HG03378 (cell line): ENCODE results near the gene PNPLA1.

Experiments
- ATAC-seq: cut with Tn5 transposase; IDR thresholded peaks from one replicate; pipeline ENCODE4 v1.9.1; 2021; ENCODE audit warnings: mild to moderate bottlenecking, moderate library complexity; ENCODE audit not compliant: unreplicated experiment

Gene PNPLA1

DNA sequence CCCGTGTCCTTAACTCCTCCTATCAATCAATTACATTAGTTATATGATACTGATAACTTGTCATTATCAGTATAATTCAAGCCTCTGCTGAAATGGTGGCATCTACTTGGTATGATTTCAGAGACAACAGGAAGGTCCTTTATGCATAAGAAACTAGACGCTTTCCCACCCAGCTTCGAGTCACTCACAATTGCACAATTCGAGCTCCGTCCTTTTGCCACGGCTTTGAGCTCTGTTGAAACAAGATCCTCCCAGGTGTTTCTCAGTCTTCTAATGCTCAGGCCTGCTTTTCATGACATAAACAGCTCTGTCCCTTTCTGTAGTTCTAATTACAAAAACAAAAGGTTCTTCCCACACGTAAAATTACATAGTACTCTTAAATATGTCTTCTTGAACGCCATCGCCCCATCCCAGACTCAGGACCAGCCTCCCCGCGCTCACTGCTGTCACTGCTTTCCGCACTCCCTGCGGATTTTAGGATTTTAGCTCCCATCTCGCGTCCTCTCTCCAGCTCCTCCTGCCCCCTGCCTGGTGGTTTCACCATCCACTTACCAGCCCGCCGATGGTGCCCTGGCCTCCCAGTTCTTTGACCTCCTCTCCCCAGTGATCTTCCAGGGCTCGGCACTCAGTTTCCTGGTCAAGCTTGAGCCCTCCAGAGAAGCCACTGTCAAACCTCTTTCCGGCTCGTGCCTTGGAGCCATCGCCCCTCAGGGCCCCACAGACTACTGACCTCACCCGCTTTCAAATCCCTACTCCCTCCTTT is 23.2 kb upstream of the PNPLA1 start:
- ATAC-seq: no peak

DNA sequence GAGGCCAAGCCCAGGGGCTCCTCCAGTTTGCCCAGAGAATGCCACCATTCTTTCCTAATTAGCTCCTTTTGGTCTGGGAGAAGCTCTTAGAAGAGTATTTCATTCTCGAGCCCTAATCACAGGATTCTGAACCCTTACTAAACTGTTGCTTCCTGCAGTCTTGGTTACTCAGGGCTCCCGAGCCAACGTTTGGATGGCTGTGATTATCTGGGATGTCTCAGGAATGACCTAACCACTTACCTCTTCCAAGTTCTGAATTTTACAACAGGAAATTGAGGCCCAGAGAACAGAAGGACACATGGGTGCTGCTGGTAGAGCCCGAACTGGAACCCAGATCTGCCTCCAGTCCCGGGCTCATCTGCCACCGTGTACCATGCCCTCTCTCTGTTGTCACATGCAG is 22.2 kb upstream of the PNPLA1 start:
- no peak for ATAC-seq

DNA sequence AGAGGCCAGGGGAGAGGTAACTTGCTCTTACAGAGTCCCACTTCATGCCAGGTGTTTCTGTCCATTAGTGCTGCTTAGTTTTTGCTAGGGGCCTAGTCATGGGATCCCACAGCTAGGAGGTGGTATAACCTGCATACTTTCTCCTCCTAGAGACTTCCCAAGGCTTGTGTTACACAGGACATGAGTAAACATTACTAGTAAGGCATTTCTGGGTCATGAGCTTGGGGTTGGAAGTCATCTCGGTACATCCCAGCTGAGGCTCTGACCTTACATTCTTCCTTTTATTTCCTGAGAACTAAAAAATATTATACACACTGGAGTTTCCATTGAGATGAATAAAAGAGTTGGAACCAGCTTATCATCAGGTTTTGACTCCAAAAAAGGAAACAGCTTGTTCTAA is 20.9 kb upstream of the PNPLA1 start:
- no peak for ATAC-seq

- ATAC-seq: no peak
Observed at GRCh38 chr6:36249536-36249935, 20.3 kb upstream of the PNPLA1 start.

DNA sequence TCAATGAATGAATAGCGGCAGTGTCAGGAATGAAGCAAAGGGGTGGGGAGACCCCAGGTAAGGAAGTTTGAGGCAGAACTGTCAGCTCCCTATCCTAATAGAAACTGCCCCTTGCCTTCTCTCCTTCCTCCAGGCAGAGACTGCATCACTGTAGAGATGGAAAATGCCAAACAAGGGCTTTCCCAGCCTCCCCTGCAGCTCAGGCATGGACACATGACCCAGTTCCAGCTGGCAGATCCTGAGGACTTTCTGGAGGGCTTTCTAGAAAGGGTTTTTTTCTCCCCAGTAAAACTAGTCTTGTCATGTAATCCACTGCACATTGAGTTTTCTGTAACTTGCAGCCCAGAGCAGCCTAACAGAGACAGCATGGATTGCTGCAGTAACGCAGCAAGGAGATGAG is 17.9 kb upstream of the PNPLA1 start:
- ATAC-seq: no peak

GRCh38 chr6:36263390-36264000 is 6.4 kb upstream of the PNPLA1 start:
- no peak for ATAC-seq

DNA sequence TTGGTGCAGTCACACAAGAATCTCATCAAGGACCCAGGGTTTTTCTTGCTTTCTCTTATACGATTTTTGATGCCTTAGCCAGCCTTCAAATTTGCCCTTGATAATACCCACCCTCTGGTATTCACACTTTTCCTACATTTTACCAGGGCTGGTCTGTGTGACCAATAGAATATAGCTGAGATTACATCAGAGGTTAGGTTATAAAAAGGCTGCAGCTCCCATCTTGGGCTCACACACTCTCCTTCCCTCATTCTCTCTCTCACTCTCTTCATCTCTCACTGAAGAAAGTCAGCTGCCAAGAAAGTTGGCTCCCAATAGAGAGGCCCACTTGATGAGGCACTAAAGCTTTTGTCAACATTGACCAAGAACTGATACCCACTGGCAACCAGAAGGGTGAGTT is 4.1 kb upstream of the PNPLA1 start:
- no peak for ATAC-seq

DNA sequence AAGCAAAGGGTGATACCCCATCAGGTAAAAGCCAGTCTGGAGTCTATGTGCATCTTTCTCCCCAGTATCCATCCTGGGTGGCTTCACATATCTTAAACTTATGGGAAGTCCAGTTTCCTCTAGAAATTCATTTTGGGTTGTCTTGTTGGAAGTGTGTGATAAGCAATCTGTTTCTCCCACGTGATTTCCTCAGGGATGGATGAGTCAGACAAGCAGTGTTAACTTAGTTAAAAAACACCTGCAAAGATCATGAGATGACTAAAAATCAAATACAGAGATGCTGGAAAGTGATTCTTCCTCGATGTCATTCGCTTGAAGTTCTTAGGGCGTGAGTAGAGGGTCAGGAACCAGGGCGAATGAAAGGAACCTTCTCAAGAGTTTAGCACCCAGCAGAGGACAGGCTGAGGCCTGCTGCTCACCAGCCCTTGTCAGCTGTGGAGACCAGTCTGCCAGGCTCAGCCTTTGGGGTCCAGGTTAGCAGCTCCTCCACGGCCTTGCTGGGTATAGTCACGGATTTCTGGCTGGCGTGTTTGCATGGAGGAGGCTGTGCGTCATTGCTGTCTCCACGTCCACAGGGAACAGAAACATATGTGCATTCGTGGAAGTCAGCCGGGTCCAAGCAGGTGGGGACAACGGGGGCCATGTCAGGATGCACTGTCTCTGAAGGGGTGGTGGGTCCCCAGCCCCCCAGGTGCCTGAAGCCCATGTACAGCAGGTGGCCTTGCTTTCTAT is 2.8 kb upstream of the PNPLA1 start:
- no peak for ATAC-seq

- no peak for ATAC-seq
Observed at GRCh38 chr6:36267731-36268477, 2.0 kb upstream of the PNPLA1 start.

- ATAC-seq: no peak
Observed at GRCh38 chr6:36268478-36269275, 1.2 kb upstream of the PNPLA1 start.

DNA sequence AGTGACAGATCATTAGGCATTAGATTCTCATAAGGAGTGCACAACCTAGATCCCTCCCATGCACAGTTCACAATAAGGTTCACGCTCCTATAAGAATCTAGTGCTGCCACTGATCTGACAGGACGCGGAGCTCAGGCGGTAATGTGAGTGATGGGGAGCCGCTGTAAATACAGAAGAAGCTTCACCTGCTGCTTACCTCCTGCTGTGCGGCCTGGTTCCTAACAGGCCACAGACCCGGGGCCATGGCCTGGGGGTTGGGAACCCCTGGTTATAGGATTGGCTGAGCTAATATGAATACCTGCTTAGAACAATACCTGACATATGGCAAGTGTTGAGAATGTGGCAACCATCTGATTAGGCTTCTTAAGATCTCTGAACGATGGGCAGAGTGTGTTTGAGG is 2.4 kb downstream of the PNPLA1 start:
- no peak for ATAC-seq

DNA sequence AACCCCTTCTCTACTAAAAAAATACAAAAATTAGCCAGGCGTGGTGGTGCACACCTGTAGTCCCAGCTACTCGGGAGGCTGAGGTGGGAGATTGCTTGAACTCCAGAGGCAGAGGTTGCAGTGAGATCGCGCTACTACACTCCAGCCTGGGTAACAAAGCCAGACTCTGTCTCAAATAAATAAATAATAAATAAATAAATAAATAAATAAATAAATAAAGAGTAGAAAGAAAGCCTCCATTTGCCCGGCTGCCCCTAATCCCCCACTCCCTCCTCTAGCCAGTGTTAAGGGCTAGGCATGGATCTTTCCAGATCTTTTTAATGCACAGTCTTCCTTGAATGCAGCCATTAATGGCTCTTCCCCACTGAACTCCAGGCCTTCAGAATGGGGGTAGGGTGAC is 3.2 kb downstream of the PNPLA1 start:
- ATAC-seq: no peak

DNA sequence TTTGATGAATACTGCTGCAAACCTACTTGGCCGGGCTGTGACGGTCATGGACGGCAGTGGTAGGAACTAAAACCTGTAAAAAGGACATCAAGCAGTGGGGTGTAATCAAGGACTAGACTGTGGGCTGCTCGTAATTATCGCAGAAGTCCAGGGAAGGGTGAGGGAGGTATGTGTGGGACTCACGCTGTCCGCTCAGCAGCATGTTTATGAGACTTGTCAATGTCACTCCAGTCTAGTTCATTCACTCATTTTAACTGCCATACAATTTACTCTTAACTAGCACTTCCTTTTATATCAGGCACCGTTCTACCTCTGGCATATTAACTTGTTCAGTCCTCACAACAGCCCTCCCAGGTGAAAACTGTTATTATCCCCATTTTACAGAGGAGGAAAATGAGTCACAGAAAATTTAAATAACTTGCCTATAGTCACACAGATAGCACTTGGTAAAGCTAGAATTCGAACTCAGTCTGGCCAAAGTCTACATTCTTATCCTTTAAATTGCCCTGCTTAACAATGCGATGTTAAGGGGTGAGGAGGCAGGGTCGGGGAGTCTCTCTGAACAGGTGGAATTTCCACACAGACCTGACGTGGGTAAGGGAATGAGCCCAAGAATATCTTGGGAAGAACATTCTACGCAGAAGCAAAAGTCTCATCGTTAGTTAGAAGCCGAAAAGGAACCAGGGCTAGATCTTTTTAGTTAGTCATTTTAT is 4.1 kb downstream of the PNPLA1 start:
- no peak for ATAC-seq

GRCh38 chr6:36276581-36277536 is 7.0 kb downstream of the PNPLA1 start:
- ATAC-seq: no peak

GRCh38 chr6:36277946-36278470 is 8.1 kb downstream of the PNPLA1 start:
- ATAC-seq: no peak

- no peak for ATAC-seq
Observed at GRCh38 chr6:36280467-36280866, 10.6 kb downstream of the PNPLA1 start.

GRCh38 chr6:36280983-36281382 is 11.1 kb downstream of the PNPLA1 start:
- no peak for ATAC-seq

GRCh38 chr6:36283608-36284007 is 13.7 kb downstream of the PNPLA1 start:
- no peak for ATAC-seq

DNA sequence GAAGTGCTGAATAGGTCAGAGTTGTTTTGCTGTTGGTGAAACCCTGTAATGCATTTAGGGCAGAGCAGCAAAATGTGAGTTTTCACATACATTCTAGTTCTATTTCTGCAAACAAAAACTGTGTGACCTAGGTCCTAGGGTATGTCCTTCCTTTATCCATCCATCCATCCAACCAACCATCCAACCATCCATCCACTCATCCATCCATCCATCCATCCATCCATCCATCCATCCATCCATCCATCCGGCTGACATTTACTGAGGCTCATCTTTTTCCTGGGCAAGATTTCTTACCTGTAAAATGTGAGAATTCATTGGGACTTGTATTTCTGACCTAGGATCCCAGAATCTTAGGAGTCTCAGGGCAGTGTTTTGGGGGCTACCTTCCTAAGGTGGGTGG is 14.5 kb downstream of the PNPLA1 start:
- ATAC-seq: no peak
